Tibial nerve (tissue), 4 donors: Measurements from ENCODE around the gene SH2D7.

ENCODE experiments used
- EP300 ChIP-seq, 2 donors: sonication (generic); formaldehyde crosslinking; IDR thresholded peaks; one replicate each; pipeline ENCODE4 v1.6.1; 2017; ENCODE audit warnings: antibody characterized with exemption in 2 of 2, mild to moderate bottlenecking in 1 of 2
- POLR2A ChIP-seq, 2 donors: fragments of 450-650 bp; IDR thresholded peaks; one replicate each; pipeline ENCODE4 v1.6.1; 2017; ENCODE audit warnings: antibody characterized with exemption in 2 of 2, mild to moderate bottlenecking in 2 of 2, moderate library complexity in 2 of 2
- TF ChIP-seq, protein P1 (sequence below), 5 experiments: fragments of 200-600 bp in 3 of 5; fragments of 450-650 bp in 2 of 5; sonication (generic) in 3 of 5; IDR thresholded peaks; one replicate each; pipeline ENCODE4 v1.5.1; 2016 to 2019; ENCODE audit warnings: antibody characterized with exemption in 5 of 5, mild to moderate bottlenecking in 3 of 5, moderate library complexity in 2 of 5

DNA sequence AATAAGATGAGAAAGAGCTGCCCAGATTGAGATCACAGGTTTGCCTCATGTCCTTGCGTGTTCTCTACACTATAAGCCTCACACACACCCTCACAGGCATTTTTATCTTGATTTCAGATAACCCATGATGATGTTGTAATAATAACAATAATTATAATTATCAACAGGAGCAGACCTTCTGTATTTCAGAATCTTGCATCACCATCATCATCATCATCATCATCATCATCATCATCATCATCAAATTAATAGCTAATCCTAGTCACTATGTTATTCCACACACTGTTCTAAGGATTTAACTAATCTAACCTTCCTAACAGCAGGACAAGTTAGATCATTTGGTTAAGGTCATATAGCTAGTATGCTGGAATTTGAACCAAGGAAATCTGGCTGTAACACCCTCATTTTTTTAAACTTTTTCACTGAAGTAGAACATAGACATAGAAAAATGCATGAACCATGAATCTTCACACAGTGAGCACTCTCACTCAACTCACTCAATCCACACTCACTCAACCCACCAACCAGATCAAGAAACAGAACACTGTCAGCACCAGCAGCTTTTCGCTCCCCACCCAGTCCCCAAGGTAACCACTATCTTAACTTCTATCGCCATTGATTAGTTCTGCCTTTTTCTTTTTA, 1.8 kb upstream of the SH2D7 start:
- TF ChIP-seq, protein P1, sequence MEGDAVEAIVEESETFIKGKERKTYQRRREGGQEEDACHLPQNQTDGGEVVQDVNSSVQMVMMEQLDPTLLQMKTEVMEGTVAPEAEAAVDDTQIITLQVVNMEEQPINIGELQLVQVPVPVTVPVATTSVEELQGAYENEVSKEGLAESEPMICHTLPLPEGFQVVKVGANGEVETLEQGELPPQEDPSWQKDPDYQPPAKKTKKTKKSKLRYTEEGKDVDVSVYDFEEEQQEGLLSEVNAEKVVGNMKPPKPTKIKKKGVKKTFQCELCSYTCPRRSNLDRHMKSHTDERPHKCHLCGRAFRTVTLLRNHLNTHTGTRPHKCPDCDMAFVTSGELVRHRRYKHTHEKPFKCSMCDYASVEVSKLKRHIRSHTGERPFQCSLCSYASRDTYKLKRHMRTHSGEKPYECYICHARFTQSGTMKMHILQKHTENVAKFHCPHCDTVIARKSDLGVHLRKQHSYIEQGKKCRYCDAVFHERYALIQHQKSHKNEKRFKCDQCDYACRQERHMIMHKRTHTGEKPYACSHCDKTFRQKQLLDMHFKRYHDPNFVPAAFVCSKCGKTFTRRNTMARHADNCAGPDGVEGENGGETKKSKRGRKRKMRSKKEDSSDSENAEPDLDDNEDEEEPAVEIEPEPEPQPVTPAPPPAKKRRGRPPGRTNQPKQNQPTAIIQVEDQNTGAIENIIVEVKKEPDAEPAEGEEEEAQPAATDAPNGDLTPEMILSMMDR (IDR thresholded peaks at IDR 0.05) = no peak
- no peak for TF ChIP-seq POLR2A (IDR thresholded peaks at IDR 0.05)
- TF ChIP-seq EP300 (IDR thresholded peaks at IDR 0.05) = no peak
